ENCODE results near the gene TLX3. TPM values are rescaled to one million over a fixed set of nuclear protein-coding genes. Genes with fewer than 3 reads are reported as not detected.

Gene TLX3
- total and polyA plus RNA-seq, 2 of the 4 experiments (the other 2 are of a cell fraction) = not detected

DNA sequence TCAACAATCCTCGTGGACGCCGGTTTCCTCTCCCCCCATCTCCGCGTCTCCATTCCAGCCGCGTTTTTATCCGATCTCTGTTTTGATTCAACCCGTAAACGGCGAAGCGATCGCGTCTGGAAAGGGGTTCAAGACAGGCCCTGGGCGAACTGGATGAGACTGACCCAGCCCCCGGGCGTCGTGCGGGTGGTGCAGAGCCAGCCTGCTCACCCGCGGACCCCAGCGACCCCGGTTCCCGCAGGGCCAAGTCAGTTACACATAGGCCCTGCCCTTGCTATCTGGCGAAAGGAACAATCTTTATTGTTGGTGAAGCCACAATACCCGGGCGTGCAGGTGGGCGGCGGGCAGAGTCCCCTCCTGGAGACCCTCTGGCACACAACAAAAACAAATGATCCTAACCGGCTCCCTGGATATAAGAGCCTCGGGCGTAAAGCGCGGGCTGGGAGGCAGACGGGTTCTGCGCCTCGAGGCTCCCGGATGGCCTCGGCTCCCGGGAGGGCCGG, 1.8 kb downstream of the TLX3 start:
- Histone ChIP-seq H3K27ac (ENCODE audit: insufficient read depth, low read length) (no peak overlapping the region), H2BK20ac (ENCODE audit: low read depth, low read length) (no peak overlapping the region), H3K9me1 (ENCODE audit: insufficient read depth, low read length) (no peaks in the 10 kb centered on the region), H2BK5ac (ENCODE audit: low read depth, low read length, poor library complexity, severe bottlenecking) (no peak overlapping the region), H3K23ac (ENCODE audit: low read depth, low read length) (no peak overlapping the region), H2BK15ac (ENCODE audit: low read depth, low read length) (no peak overlapping the region), H4K91ac (ENCODE audit: insufficient read depth, low read depth, low read length) (no peak overlapping the region), H2BK120ac (ENCODE audit: low read depth, low read length) (no peak overlapping the region), H2AK9ac (replicated peaks; ENCODE audit: low read depth, low read length, poor library complexity) (no peak overlapping the region), H4K5ac (ENCODE audit: low read depth, low read length) (no peak overlapping the region), H2AFZ (replicated peaks; ENCODE audit: low read length, poor library complexity) (peak overlapping the region; percentile 74), H3K4me1 (ENCODE audit: control insufficient read depth, insufficient read depth, low read length) (peaks cover 3% of the 10 kb centered on the region; the same call in 1 of the 2 replicates), H3K36me3 (ENCODE audit: control insufficient read depth, insufficient read depth, low read length) (no peaks in the 10 kb centered on the region), H4K8ac (ENCODE audit: low read depth in 2 of 2, low read length in 2 of 2) (no peak overlapping the region), H3K9me3 (ENCODE audit: control insufficient read depth, insufficient read depth, low read length) (peaks cover 18% of the 10 kb centered on the region), H3K56ac (ENCODE audit: extremely low read depth, insufficient read depth, low read length) (no peak overlapping the region), H3K27me3 (ENCODE audit: control insufficient read depth, insufficient read depth, low read length) (peaks cover 99% of the 10 kb centered on the region), H3K9ac (ENCODE audit: low read depth, low read length) (no peak overlapping the region), H3K18ac (ENCODE audit: low read depth, low read length) (no peak overlapping the region), H3K4ac (ENCODE audit: low read depth, low read length) (no peak overlapping the region), H3K79me1 (ENCODE audit: low read depth in 1 of 2, low read length in 2 of 2) (no peaks in the 10 kb centered on the region), H3K14ac (replicated peaks; ENCODE audit: low read depth, low read length) (no peak overlapping the region), H3K4me2 (ENCODE audit: low read depth, low read length) (no peak overlapping the region; the same call in 1 of the 2 replicates), H3K4me3 (ENCODE audit: insufficient read depth, low read depth, low read length) (no peak overlapping the region), H2AK5ac (ENCODE audit: low read depth, low read length) (no peak overlapping the region), H4K20me1 (ENCODE audit: insufficient read depth, low read length) (peaks cover 7% of the 10 kb centered on the region)
- ChIA-PET POLR2A (ENCODE audit: unreplicated experiment) (no interaction called here), CTCF (no interaction called here)
- intact Hi-C loops (cut with micrococcal nuclease) = no loop called here
- dilution Hi-C loops (cut with HindIII; ENCODE audit: low sequenced_read_pairs, unreplicated experiment) = no loop called here
- TF ChIP-seq CTCF (conservative IDR thresholded peaks at IDR 0.05; ENCODE audit: low read depth, low read length) (no peak), MAFK (IDR thresholded peaks at IDR 0.05; ENCODE audit: low read depth, low read length) (no peak), RCOR1 (IDR thresholded peaks at IDR 0.05; ENCODE audit: insufficient replicate concordance, low read length) (no peak), CHD1 (IDR thresholded peaks at IDR 0.05; ENCODE audit: low read depth, low read length) (no peak), CEBPB (IDR thresholded peaks at IDR 0.05; ENCODE audit: low read depth, low read length) (no peak), NFE2L2 (IDR thresholded peaks at IDR 0.05; ENCODE audit: low read depth, low read length) (no peak), BHLHE40 (IDR thresholded peaks at IDR 0.05; ENCODE audit: low read depth, low read length) (no peak), RFX5 (IDR thresholded peaks at IDR 0.05; ENCODE audit: low read depth, low read length) (no peak), SMC3 (IDR thresholded peaks at IDR 0.05; ENCODE audit: low read depth, low read length) (no peak), RAD21 (IDR thresholded peaks at IDR 0.05; ENCODE audit: low read length) (no peak), MXI1 (IDR thresholded peaks at IDR 0.05; ENCODE audit: borderline replicate concordance, low read depth, low read length) (no peak), POLR2A (IDR thresholded peaks at IDR 0.05; ENCODE audit: low read depth, low read length) (no peak), MAZ (IDR thresholded peaks at IDR 0.05; ENCODE audit: borderline replicate concordance, low read depth, low read length) (no peak), FOS (IDR thresholded peaks at IDR 0.05; ENCODE audit: low read depth, low read length) (no peak)
- TF ChIP-seq, protein P1, sequence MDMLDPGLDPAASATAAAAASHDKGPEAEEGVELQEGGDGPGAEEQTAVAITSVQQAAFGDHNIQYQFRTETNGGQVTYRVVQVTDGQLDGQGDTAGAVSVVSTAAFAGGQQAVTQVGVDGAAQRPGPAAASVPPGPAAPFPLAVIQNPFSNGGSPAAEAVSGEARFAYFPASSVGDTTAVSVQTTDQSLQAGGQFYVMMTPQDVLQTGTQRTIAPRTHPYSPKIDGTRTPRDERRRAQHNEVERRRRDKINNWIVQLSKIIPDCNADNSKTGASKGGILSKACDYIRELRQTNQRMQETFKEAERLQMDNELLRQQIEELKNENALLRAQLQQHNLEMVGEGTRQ (IDR thresholded peaks at IDR 0.05; ENCODE audit: low read depth, low read length) = no peak
- TF ChIP-seq, protein P2, sequence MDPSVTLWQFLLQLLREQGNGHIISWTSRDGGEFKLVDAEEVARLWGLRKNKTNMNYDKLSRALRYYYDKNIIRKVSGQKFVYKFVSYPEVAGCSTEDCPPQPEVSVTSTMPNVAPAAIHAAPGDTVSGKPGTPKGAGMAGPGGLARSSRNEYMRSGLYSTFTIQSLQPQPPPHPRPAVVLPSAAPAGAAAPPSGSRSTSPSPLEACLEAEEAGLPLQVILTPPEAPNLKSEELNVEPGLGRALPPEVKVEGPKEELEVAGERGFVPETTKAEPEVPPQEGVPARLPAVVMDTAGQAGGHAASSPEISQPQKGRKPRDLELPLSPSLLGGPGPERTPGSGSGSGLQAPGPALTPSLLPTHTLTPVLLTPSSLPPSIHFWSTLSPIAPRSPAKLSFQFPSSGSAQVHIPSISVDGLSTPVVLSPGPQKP (IDR thresholded peaks at IDR 0.05; ENCODE audit: borderline replicate concordance, low read depth, low read length) = no peak
- DNase-seq (no peak), ATAC-seq (ENCODE audit: low read depth) (no peak)
- whole genome bisulfite sequencing, 2 experiments (ENCODE audit: extremely low coverage in 2 of 2, insufficient read length in 1 of 2) = 1% methylated on average over 35 of the region's 41 CpGs; no CpG with 5 or more reads in 1 of the 2 experiments
- in situ Hi-C loops (cut with MboI; ENCODE audit: low sequenced_read_pairs) = no loop called here
- no TSS peak for BruUV-seq (replicated peaks)
